ENCODE results near the gene ZRSR2. TPM values are rescaled to one million over a fixed set of nuclear protein-coding genes. Genes with fewer than 3 reads are reported as not detected.
A peak's percentile ranks its signal among the peaks of the same experiment; 100 is the strongest.

Gene ZRSR2
- total and polyA plus RNA-seq, 2 of the 13 experiments (the other 11 are each of a cell fraction or from before 2014, with no cell fraction given): 3.6 to 4.9 TPM

GRCh38 chrX:15789979-15790768, at the start of gene ZRSR2 (continued):
- no peak for TF ChIP-seq ZNF614 (CRISPR knock-in tag; IDR thresholded peaks at IDR 0.05; ENCODE audit: borderline replicate concordance)
- TF ChIP-seq THAP9 (CRISPR knock-in tag; IDR thresholded peaks at IDR 0.05; ENCODE audit: borderline replicate concordance): 0 out of 2 replicates have a peak, but pooled peaks have one; percentile 38
- TF ChIP-seq BHLHE40 (IDR thresholded peaks at IDR 0.05; ENCODE audit: low read length): no peak
- TF ChIP-seq HNRNPLL (IDR thresholded peaks at IDR 0.05; ENCODE audit: low read depth, low read length, poor library complexity, severe bottlenecking): peak; percentile 23
- no peak for TF ChIP-seq FOSL2 (CRISPR knock-in tag; IDR thresholded peaks at IDR 0.05)
- TF ChIP-seq ZNF841 (CRISPR knock-in tag; IDR thresholded peaks at IDR 0.05; ENCODE audit: borderline replicate concordance): no peak
- TF ChIP-seq, protein P1, sequence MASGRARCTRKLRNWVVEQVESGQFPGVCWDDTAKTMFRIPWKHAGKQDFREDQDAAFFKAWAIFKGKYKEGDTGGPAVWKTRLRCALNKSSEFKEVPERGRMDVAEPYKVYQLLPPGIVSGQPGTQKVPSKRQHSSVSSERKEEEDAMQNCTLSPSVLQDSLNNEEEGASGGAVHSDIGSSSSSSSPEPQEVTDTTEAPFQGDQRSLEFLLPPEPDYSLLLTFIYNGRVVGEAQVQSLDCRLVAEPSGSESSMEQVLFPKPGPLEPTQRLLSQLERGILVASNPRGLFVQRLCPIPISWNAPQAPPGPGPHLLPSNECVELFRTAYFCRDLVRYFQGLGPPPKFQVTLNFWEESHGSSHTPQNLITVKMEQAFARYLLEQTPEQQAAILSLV (CRISPR knock-in tag; IDR thresholded peaks at IDR 0.05; ENCODE audit: borderline replicate concordance): peak; percentile 30; the same call in 1 of the 2 replicates
- no peak for TF ChIP-seq ZNF251 (CRISPR knock-in tag; IDR thresholded peaks at IDR 0.05)
- TF ChIP-seq GABPB1 (CRISPR knock-in tag; IDR thresholded peaks at IDR 0.05): peak; percentile 87
- no peak for TF ChIP-seq ZKSCAN5 (CRISPR knock-in tag; IDR thresholded peaks at IDR 0.05)
- TF ChIP-seq CEBPZ (IDR thresholded peaks at IDR 0.05; ENCODE audit: low read length): no peak
- no peak for TF ChIP-seq ZSCAN25 (CRISPR knock-in tag; IDR thresholded peaks at IDR 0.05)
- TF ChIP-seq ZNF75D (CRISPR knock-in tag; IDR thresholded peaks at IDR 0.05; ENCODE audit: borderline replicate concordance): no peak
- no peak for TF ChIP-seq JUNB (CRISPR knock-in tag; IDR thresholded peaks at IDR 0.05; ENCODE audit: borderline replicate concordance)
- peak; percentile 57; the same call in 1 of the 2 replicates for TF ChIP-seq KDM5A (IDR thresholded peaks at IDR 0.05; ENCODE audit: borderline replicate concordance, low read length)
- no peak for TF ChIP-seq ZFP62 (CRISPR knock-in tag; IDR thresholded peaks at IDR 0.05)
- no peak for TF ChIP-seq MED13 (CRISPR knock-in tag; IDR thresholded peaks at IDR 0.05)
- TF ChIP-seq HDAC1 (CRISPR knock-in tag; IDR thresholded peaks at IDR 0.05): 0 out of 2 replicates have a peak, but pooled peaks have one; percentile 35
- TF ChIP-seq MTF2 (CRISPR knock-in tag; IDR thresholded peaks at IDR 0.05; ENCODE audit: borderline replicate concordance): no peak
- TF ChIP-seq STAT5B (CRISPR knock-in tag; IDR thresholded peaks at IDR 0.05): no peak
- TF ChIP-seq, protein P2, sequence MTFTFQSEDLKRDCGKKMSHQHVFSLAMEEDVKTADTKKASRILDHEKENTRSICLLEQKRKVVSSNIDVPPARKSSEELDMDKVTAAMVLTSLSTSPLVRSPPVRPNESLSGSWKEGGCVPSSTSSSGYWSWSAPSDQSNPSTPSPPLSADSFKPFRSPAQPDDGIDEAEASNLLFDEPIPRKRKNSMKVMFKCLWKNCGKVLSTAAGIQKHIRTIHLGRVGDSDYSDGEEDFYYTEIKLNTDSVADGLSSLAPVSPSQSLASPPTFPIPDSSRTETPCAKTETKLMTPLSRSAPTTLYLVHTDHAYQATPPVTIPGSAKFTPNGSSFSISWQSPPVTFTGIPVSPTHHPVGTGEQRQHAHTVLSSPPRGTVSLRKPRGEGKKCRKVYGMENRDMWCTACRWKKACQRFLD (CRISPR knock-in tag; IDR thresholded peaks at IDR 0.05; ENCODE audit: borderline replicate concordance): no peak

Measured in HepG2 (cell line).